Measurements from ENCODE around the gene F10.

DNA sequence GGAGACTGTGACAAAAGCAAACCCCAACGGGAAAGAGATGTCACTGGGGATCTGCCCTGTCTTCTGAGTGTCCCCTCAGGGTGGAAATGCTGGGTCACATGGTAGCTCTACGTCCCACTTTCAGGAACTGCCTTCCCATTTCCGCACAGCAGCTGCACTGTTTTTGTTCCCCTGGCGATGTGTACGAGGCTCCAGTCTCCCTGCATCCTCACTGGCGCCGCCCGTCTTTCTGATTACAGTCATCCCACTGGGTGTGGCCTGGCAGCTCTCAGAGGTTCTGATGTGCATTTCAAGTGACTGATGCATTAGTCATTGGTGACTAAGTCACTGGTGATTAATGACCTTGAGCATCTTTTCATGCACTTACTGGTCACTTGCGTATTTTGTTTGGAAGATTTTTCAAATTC is 64.7 kb downstream of the F10 start:
- TF ChIP-seq, protein P1, sequence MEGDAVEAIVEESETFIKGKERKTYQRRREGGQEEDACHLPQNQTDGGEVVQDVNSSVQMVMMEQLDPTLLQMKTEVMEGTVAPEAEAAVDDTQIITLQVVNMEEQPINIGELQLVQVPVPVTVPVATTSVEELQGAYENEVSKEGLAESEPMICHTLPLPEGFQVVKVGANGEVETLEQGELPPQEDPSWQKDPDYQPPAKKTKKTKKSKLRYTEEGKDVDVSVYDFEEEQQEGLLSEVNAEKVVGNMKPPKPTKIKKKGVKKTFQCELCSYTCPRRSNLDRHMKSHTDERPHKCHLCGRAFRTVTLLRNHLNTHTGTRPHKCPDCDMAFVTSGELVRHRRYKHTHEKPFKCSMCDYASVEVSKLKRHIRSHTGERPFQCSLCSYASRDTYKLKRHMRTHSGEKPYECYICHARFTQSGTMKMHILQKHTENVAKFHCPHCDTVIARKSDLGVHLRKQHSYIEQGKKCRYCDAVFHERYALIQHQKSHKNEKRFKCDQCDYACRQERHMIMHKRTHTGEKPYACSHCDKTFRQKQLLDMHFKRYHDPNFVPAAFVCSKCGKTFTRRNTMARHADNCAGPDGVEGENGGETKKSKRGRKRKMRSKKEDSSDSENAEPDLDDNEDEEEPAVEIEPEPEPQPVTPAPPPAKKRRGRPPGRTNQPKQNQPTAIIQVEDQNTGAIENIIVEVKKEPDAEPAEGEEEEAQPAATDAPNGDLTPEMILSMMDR (IDR thresholded peaks at IDR 0.05; ENCODE audit: insufficient read depth, low read length, poor library complexity, severe bottlenecking), result no peak
- no peak for TF ChIP-seq EZH2phosphoT487 (conservative IDR thresholded peaks at IDR 0.05; ENCODE audit: low read length)
